Measurements from ENCODE around the gene WDR4. TPM values are rescaled to one million over a fixed set of nuclear protein-coding genes. Genes with fewer than 3 reads are reported as not detected.

Gene WDR4
- total RNA-seq, result 9.2 and 21.8 TPM in 2 replicates

GRCh38 chr21:42878993-42879787, at the start of gene WDR4:
Gene WDR4 (minus strand): TSS chr21:42879539. CDS start chr21:42879495, 44 bp downstream.

GRCh38 chr21:42925114-42925926, 46.0 kb upstream of the WDR4 start, which contains the start of gene ERVH48-1:
Gene ERVH48-1 (minus strand): TSS chr21:42925630. CDS start chr21:42919006, 6,624 bp downstream.

GRCh38 chr21:42892931-42893755, 13.8 kb upstream of the WDR4 start, which contains the start of gene NDUFV3:
Gene NDUFV3 (plus strand): TSS chr21:42893309. CDS start chr21:42893334, 25 bp downstream.

Other genes with a start within 250 kb of the WDR4 start
- gene PDE9A, start 225.9 kb downstream of the WDR4 start, total RNA-seq, result not detected in 2 replicates
- 42.5 and 50.6 TPM in 2 replicates for gene NDUFV3, start 13.8 kb upstream of the WDR4 start, total RNA-seq
- not detected in 2 replicates for gene ERVH48-1, start 46.1 kb upstream of the WDR4 start, total RNA-seq
- 13.1 and 40.2 TPM in 2 replicates for gene PKNOX1, start 95.0 kb upstream of the WDR4 start, total RNA-seq
- 13.4 and 85.5 TPM in 2 replicates for gene CBS, start 196.3 kb upstream of the WDR4 start, total RNA-seq
- 16.9 and 38.1 TPM in 2 replicates for gene U2AF1, start 228.0 kb upstream of the WDR4 start, total RNA-seq

Measured in smooth muscle cell of the umbilical artery (primary cell).